ENCODE data around the gene TK2. TPM values are rescaled to one million over a fixed set of nuclear protein-coding genes. Genes with fewer than 3 reads are reported as not detected.

TK2 gene
- polyA plus RNA-seq, 2 of the 4 experiments (the other 2 are of a cell fraction), result 13.9 to 29.5 TPM

GRCh38 chr16:66578651-66579531 lies 29.0 kb upstream of the TK2 start, which contains the start of gene CMTM2:
CMTM2 (plus strand) TSS chr16:66579463; CDS start chr16:66579608, 145 bp downstream.
- Histone ChIP-seq H3K9me3 (no peaks in the 10 kb centered on the region), H3K4me1 (no peaks in the 10 kb centered on the region), H3K27ac (no peak within 1 kb of the TSS), H3K4me3 (no peak within 1 kb of the TSS), H3K4me2 (no peak within 1 kb of the TSS)
- FAIRE-seq (no peak), DNase-seq (ENCODE audit: low read depth in 1 of 2, low spot score in 1 of 2) (no peak), ATAC-seq (no peak)
- POLR2A ChIA-PET, result no interaction called here
- CTCF ChIA-PET, result interaction anchor here (1.0 to 4.0 kb wide), 6 partner anchors 8 to 294 kb away, joined by 3 to 24 read pairs (median 4); no protein-coding TSS in a partner anchor
- 91% methylated on average over 77 of the region's 77 CpGs for WGBS (ENCODE audit: missing lambda C conversion rate)
- TF ChIP-seq HOXB5 (CRISPR knock-in tag; IDR thresholded peaks at IDR 0.05) (no peak), FOSL2 (IDR thresholded peaks at IDR 0.05) (no peak), FOSL2 (CRISPR knock-in tag; IDR thresholded peaks at IDR 0.05) (no peak), RARB (CRISPR knock-in tag; IDR thresholded peaks at IDR 0.05) (no peak), SREBF2 (IDR thresholded peaks at IDR 0.05) (no peak), FOSB (CRISPR knock-in tag; IDR thresholded peaks at IDR 0.05) (no peak), HMGXB4 (CRISPR knock-in tag; IDR thresholded peaks at IDR 0.05; ENCODE audit: borderline replicate concordance) (no peak), MAZ (IDR thresholded peaks at IDR 0.05; ENCODE audit: borderline replicate concordance, low read depth, low read length) (no peak), POLR2AphosphoS2 (conservative IDR thresholded peaks at IDR 0.05; ENCODE audit: low read length) (no peak), RAD21 (conservative IDR thresholded peaks at IDR 0.05 in 1 of 2, IDR thresholded peaks at IDR 0.05 in 1 of 2) (no peak), CBX2 (IDR thresholded peaks at IDR 0.05; ENCODE audit: borderline replicate concordance, low read depth) (no peak), NPAS2 (CRISPR knock-in tag; IDR thresholded peaks at IDR 0.05; ENCODE audit: borderline replicate concordance) (no peak), ZNF302 (CRISPR knock-in tag; IDR thresholded peaks at IDR 0.05) (no peak), EHF (CRISPR knock-in tag; IDR thresholded peaks at IDR 0.05) (no peak), HEYL (CRISPR knock-in tag; IDR thresholded peaks at IDR 0.05) (no peak), MAX (IDR thresholded peaks at IDR 0.05) (no peak), CBX8 (IDR thresholded peaks at IDR 0.05) (no peak), GATA3 (IDR thresholded peaks at IDR 0.05; ENCODE audit: borderline replicate concordance) (no peak), USF2 (IDR thresholded peaks at IDR 0.05) (no peak), ZC3H11A (IDR thresholded peaks at IDR 0.05) (no peak), HDAC2 (IDR thresholded peaks at IDR 0.05) (no peak)

- no peaks in the 10 kb centered on the region for H3K4me1 ChIP-seq
- 92% methylated on average over 5 of the region's 5 CpGs for WGBS (ENCODE audit: missing lambda C conversion rate)
- FAIRE-seq (no peak), DNase-seq (ENCODE audit: low read depth in 1 of 2, low spot score in 1 of 2) (no peak), ATAC-seq (no peak)
- ChIA-PET POLR2A (no interaction called here), CTCF (interaction anchor here (1.4 to 2.9 kb wide), 3 partner anchors 13 to 21 kb away, joined by 3 to 9 read pairs (median 8); no protein-coding TSS in a partner anchor)
- H3K9me3 ChIP-seq, result no peaks in the 10 kb centered on the region
- no peak overlapping the region for H3K4me2 ChIP-seq
- no peak overlapping the region for H3K4me3 ChIP-seq
- TF ChIP-seq TP53 (CRISPR knock-in tag; IDR thresholded peaks at IDR 0.05), result no peak
- TF ChIP-seq FOXS1 (CRISPR knock-in tag; IDR thresholded peaks at IDR 0.05), result no peak
- TF ChIP-seq EHMT2 (IDR thresholded peaks at IDR 0.05; ENCODE audit: low read depth), result no peak
- TF ChIP-seq HMGXB4 (CRISPR knock-in tag; IDR thresholded peaks at IDR 0.05; ENCODE audit: borderline replicate concordance), result no peak
- TF ChIP-seq KDM5A (IDR thresholded peaks at IDR 0.05), result no peak
- H3K27ac ChIP-seq, result no peak overlapping the region
These were observed 26.4 kb upstream of the TK2 start for GRCh38 chr16:66576296-66576695.
